Osteocyte (in vitro differentiated cells): ENCODE data around the gene ADAMTS12. TPM values are rescaled to one million over a fixed set of nuclear protein-coding genes. Genes with fewer than 3 reads are reported as not detected.

Experiments
- DNase-seq: peaks from one replicate; pipeline ENCODE4 v3.0.0; 2021; ENCODE audit warnings: mixed read lengths; ENCODE audit not compliant: unreplicated experiment; ENCODE audit errors: extremely low spot score
- H3K27ac Mint-ChIP-seq: one replicate; pipeline ENCODE4 v1.8.0; 2021; ENCODE audit warnings: mild to moderate bottlenecking, mixed read lengths; ENCODE audit not compliant: unreplicated experiment
- H3K27me3 Mint-ChIP-seq: one replicate; pipeline ENCODE4 v1.8.0; 2021; ENCODE audit warnings: mixed read lengths; ENCODE audit not compliant: unreplicated experiment
- H3K36me3 Mint-ChIP-seq: one replicate; pipeline ENCODE4 v1.8.0; 2021; ENCODE audit warnings: mixed read lengths; ENCODE audit not compliant: unreplicated experiment
- H3K4me1 Mint-ChIP-seq: one replicate; pipeline ENCODE4 v1.8.0; 2021; ENCODE audit warnings: mixed read lengths; ENCODE audit not compliant: unreplicated experiment
- H3K4me3 Mint-ChIP-seq: one replicate; pipeline ENCODE4 v1.8.0; 2021; ENCODE audit warnings: mild to moderate bottlenecking, moderate library complexity, mixed read lengths; ENCODE audit not compliant: unreplicated experiment
- H3K9me3 Mint-ChIP-seq: one replicate; pipeline ENCODE4 v1.8.0; 2021; ENCODE audit warnings: mixed read lengths; ENCODE audit not compliant: unreplicated experiment
- total RNA-seq: library from RNA; stranded (reverse); gene quantifications from 2 replicates; pipeline ENCODE4 v1.2.1, GENCODE V29; 2021
- TF ChIP-seq, protein P1 (sequence below): fragments of 200-600 bp; sonication (generic); IDR thresholded peaks from 2 replicates; pipeline ENCODE4 v1.5.0; 2021; ENCODE audit warnings: antibody characterized with exemption, mild to moderate bottlenecking, moderate library complexity

Gene ADAMTS12
- total RNA-seq, 1 donor from 2014 or later, result 13.9 TPM

- Mint-ChIP-seq H3K4me3 (no peak overlapping the region), H3K27ac (no peak overlapping the region), H3K36me3 (peaks cover 6% of the 10 kb centered on the region), H3K4me1 (peaks cover 19% of the 10 kb centered on the region), H3K9me3 (peaks cover 27% of the 10 kb centered on the region), H3K27me3 (no peaks in the 10 kb centered on the region)
- TF ChIP-seq, protein P1, sequence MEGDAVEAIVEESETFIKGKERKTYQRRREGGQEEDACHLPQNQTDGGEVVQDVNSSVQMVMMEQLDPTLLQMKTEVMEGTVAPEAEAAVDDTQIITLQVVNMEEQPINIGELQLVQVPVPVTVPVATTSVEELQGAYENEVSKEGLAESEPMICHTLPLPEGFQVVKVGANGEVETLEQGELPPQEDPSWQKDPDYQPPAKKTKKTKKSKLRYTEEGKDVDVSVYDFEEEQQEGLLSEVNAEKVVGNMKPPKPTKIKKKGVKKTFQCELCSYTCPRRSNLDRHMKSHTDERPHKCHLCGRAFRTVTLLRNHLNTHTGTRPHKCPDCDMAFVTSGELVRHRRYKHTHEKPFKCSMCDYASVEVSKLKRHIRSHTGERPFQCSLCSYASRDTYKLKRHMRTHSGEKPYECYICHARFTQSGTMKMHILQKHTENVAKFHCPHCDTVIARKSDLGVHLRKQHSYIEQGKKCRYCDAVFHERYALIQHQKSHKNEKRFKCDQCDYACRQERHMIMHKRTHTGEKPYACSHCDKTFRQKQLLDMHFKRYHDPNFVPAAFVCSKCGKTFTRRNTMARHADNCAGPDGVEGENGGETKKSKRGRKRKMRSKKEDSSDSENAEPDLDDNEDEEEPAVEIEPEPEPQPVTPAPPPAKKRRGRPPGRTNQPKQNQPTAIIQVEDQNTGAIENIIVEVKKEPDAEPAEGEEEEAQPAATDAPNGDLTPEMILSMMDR, result no peak
- DNase-seq, result no peak
These were observed 110.5 kb downstream of the ADAMTS12 start for GRCh38 chr5:33781286-33781685.

DNA sequence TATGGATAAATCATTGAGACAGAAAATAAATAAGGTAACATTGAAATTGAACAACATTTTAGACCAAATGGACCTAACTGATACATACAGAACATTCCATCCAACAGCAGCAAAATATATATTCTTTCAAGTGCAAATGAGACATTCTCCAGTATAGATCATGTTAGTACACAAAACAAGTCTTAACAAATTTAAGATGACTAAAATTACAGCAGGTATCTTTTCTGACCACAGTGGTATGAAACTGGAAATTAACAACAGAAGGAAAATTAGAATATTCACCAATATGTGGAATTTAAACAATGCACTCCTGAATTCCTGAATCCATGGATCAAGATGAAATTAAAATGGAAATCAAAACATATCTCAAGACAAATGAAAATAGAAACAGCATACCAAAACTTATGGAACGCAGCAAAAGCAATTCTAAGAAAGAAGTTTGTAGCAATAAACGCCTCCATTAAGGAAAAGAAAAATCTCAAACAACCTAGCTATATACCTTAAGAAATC is 115.6 kb downstream of the ADAMTS12 start:
- H3K36me3 Mint-ChIP-seq, result peaks cover 6% of the 10 kb centered on the region
- no peaks in the 10 kb centered on the region for H3K27me3 Mint-ChIP-seq
- TF ChIP-seq, protein P1, result no peak
- H3K27ac Mint-ChIP-seq, result peak overlapping the region; percentile 87
- H3K4me3 Mint-ChIP-seq, result peak overlapping the region; percentile 50
- peaks cover 19% of the 10 kb centered on the region for H3K9me3 Mint-ChIP-seq
- DNase-seq, result no peak
- peaks cover 54% of the 10 kb centered on the region for H3K4me1 Mint-ChIP-seq

- H3K4me1 Mint-ChIP-seq, result peaks cover 47% of the 10 kb centered on the region
- H3K27me3 Mint-ChIP-seq, result no peaks in the 10 kb centered on the region
- H3K4me3 Mint-ChIP-seq, result no peak overlapping the region
- H3K9me3 Mint-ChIP-seq, result peaks cover 19% of the 10 kb centered on the region
- H3K36me3 Mint-ChIP-seq, result peaks cover 6% of the 10 kb centered on the region
- TF ChIP-seq, protein P1, result no peak
- no peak for DNase-seq
- no peak overlapping the region for H3K27ac Mint-ChIP-seq
These were observed 117.4 kb downstream of the ADAMTS12 start for GRCh38 chr5:33774341-33774740.

- H3K4me1 Mint-ChIP-seq, result peaks cover 48% of the 10 kb centered on the region
- DNase-seq, result no peak
- H3K27ac Mint-ChIP-seq, result no peak overlapping the region
- peaks cover 11% of the 10 kb centered on the region for H3K9me3 Mint-ChIP-seq
- no peak overlapping the region for H3K4me3 Mint-ChIP-seq
- H3K27me3 Mint-ChIP-seq, result no peaks in the 10 kb centered on the region
- peaks cover 3% of the 10 kb centered on the region for H3K36me3 Mint-ChIP-seq
- TF ChIP-seq, protein P1, result no peak
These were observed 119.4 kb downstream of the ADAMTS12 start for GRCh38 chr5:33772380-33772897.

DNA sequence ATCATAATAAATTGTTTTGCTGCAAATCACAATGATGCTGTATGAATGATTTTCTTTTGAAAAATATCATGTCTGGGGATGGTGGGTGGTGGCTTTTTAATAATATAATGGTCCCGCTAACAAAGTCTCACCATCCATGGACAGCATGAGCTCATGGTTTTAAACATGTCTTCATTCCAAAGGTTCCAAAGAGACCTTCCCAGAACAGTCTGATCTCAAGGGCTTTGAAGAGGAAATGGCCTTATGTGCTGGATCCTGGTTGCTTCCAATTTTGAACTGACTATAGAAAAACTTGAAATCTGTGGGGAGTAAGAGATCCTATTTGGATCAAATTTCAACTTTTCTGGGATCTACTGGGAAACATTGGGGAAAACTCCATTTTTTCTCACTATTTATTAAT is 121.8 kb downstream of the ADAMTS12 start:
- H3K4me3 Mint-ChIP-seq, result no peak overlapping the region
- H3K9me3 Mint-ChIP-seq, result no peaks in the 10 kb centered on the region
- peaks cover 28% of the 10 kb centered on the region for H3K4me1 Mint-ChIP-seq
- DNase-seq, result no peak
- no peaks in the 10 kb centered on the region for H3K36me3 Mint-ChIP-seq
- H3K27ac Mint-ChIP-seq, result no peak overlapping the region
- no peaks in the 10 kb centered on the region for H3K27me3 Mint-ChIP-seq
- TF ChIP-seq, protein P1, result no peak
